ENCODE results near the gene NOP53. TPM values are rescaled to one million over a fixed set of nuclear protein-coding genes. Genes with fewer than 3 reads are reported as not detected.

NOP53 gene
- total and polyA plus RNA-seq, 7 experiments from 2014 or later: 316 to 1,143 (median 681) TPM

GRCh38 chr19:47794526-47794925, 49.2 kb downstream of the NOP53 start:
- no peak overlapping the region for H3K27ac Mint-ChIP-seq
- Histone ChIP-seq H3K4me3 (ENCODE audit: low read length) (no peak overlapping the region), H3K4me1 (ENCODE audit: control insufficient read depth in 2 of 2, insufficient read depth in 2 of 2, low read length in 2 of 2) (no peaks in the 10 kb centered on the region), H3K27me3 (ENCODE audit: control insufficient read depth in 2 of 2, insufficient read depth in 2 of 2, low read length in 2 of 2) (no peaks in the 10 kb centered on the region), H3K9me3 (ENCODE audit: control insufficient read depth in 2 of 3, low read length in 3 of 3) (no peaks in the 10 kb centered on the region), H3K27ac (ENCODE audit: low read depth, low read length) (no peak overlapping the region), H3K36me3 (ENCODE audit: control insufficient read depth in 2 of 3, insufficient read depth in 3 of 3, low read length in 3 of 3) (no peaks in the 10 kb centered on the region)
- H3K36me3 Mint-ChIP-seq: peaks cover 0 to 8% (median 0%) of the 10 kb centered on the region in 5 donors
- peaks cover 0 to 3% (median 0%) of the 10 kb centered on the region in 7 donors for H3K4me1 Mint-ChIP-seq
- POLR2A ChIA-PET: no interaction called here
- intact Hi-C loops (cut with micrococcal nuclease): no loop called here
- CTCF ChIA-PET: no interaction called here
- H3K27me3 Mint-ChIP-seq: peaks cover 0 to 10% (median 4%) of the 10 kb centered on the region in 5 donors
- DNase-seq: no peak
- ATAC-seq: no peak
- no peak overlapping the region for H3K4me3 Mint-ChIP-seq
- peaks cover 0 to 8% (median 0%) of the 10 kb centered on the region in 11 donors for H3K9me3 Mint-ChIP-seq

- Histone ChIP-seq H3K36me3 (ENCODE audit: control insufficient read depth in 2 of 3, insufficient read depth in 3 of 3, low read length in 3 of 3) (no peaks in the 10 kb centered on the region), H3K9me3 (ENCODE audit: control insufficient read depth in 2 of 3, low read length in 3 of 3) (no peaks in the 10 kb centered on the region), H3K27ac (ENCODE audit: low read depth, low read length) (no peak overlapping the region), H3K4me1 (ENCODE audit: control insufficient read depth in 2 of 2, insufficient read depth in 2 of 2, low read length in 2 of 2) (no peaks in the 10 kb centered on the region), H3K4me3 (ENCODE audit: low read length) (no peak overlapping the region), H3K27me3 (ENCODE audit: control insufficient read depth in 2 of 2, insufficient read depth in 2 of 2, low read length in 2 of 2) (no peaks in the 10 kb centered on the region)
- Mint-ChIP-seq H3K27me3 (peaks cover 0 to 10% (median 4%) of the 10 kb centered on the region in 5 donors), H3K4me3 (no peak overlapping the region), H3K9me3 (peaks cover 0 to 8% (median 0%) of the 10 kb centered on the region in 11 donors), H3K27ac (no peak overlapping the region), H3K36me3 (peaks cover 0 to 12% (median 4%) of the 10 kb centered on the region in 5 donors), H3K4me1 (no peaks in the 10 kb centered on the region)
- no peak for ATAC-seq
- intact Hi-C loops (cut with micrococcal nuclease): no loop called here
- POLR2A ChIA-PET: no interaction called here
- DNase-seq: no peak
- CTCF ChIA-PET: interaction anchor here (0.6 kb wide), 1 partner anchor 350 kb away, joined by 4 read pairs; no protein-coding TSS in a partner anchor
These were observed 51.4 kb downstream of the NOP53 start for GRCh38 chr19:47796785-47797184.

GRCh38 chr19:47797996-47798903, 52.9 kb downstream of the NOP53 start:
- H3K27ac ChIP-seq (ENCODE audit: low read depth, low read length): no peak overlapping the region
- Mint-ChIP-seq H3K27me3 (peaks cover 0 to 10% (median 4%) of the 10 kb centered on the region in 5 donors), H3K4me1 (no peaks in the 10 kb centered on the region), H3K36me3 (peaks cover 0 to 12% (median 4%) of the 10 kb centered on the region in 5 donors), H3K9me3 (peaks cover 0 to 6% (median 0%) of the 10 kb centered on the region in 11 donors), H3K27ac (no peak overlapping the region), H3K4me3 (no peak overlapping the region)
- ChIA-PET CTCF (interaction anchor here (0.6 kb wide), 1 partner anchor 575 kb away, joined by 3 read pairs; no protein-coding TSS in a partner anchor), POLR2A (no interaction called here)
- no peaks in the 10 kb centered on the region for H3K9me3 ChIP-seq (ENCODE audit: control insufficient read depth in 2 of 3, low read length in 3 of 3)
- intact Hi-C loops (cut with micrococcal nuclease): no loop called here
- DNase-seq (no peak), ATAC-seq (no peak)
- no peaks in the 10 kb centered on the region for H3K27me3 ChIP-seq (ENCODE audit: control insufficient read depth in 2 of 2, insufficient read depth in 2 of 2, low read length in 2 of 2)
- H3K36me3 ChIP-seq (ENCODE audit: control insufficient read depth in 2 of 3, insufficient read depth in 3 of 3, low read length in 3 of 3): no peaks in the 10 kb centered on the region
- no peaks in the 10 kb centered on the region for H3K4me1 ChIP-seq (ENCODE audit: control insufficient read depth in 2 of 2, insufficient read depth in 2 of 2, low read length in 2 of 2)
- no peak overlapping the region for H3K4me3 ChIP-seq (ENCODE audit: low read length)

GRCh38 chr19:47798904-47799266, 53.5 kb downstream of the NOP53 start:
- Histone ChIP-seq H3K27ac (ENCODE audit: low read depth, low read length) (no peak overlapping the region), H3K27me3 (ENCODE audit: control insufficient read depth in 2 of 2, insufficient read depth in 2 of 2, low read length in 2 of 2) (no peaks in the 10 kb centered on the region), H3K36me3 (ENCODE audit: control insufficient read depth in 2 of 3, insufficient read depth in 3 of 3, low read length in 3 of 3) (no peaks in the 10 kb centered on the region), H3K4me3 (ENCODE audit: low read length) (no peak overlapping the region), H3K9me3 (ENCODE audit: control insufficient read depth in 2 of 3, low read length in 3 of 3) (no peaks in the 10 kb centered on the region), H3K4me1 (ENCODE audit: control insufficient read depth in 2 of 2, insufficient read depth in 2 of 2, low read length in 2 of 2) (no peaks in the 10 kb centered on the region)
- H3K27ac Mint-ChIP-seq: no peak overlapping the region
- H3K9me3 Mint-ChIP-seq: peaks cover 0 to 6% (median 0%) of the 10 kb centered on the region in 11 donors
- ChIA-PET POLR2A (no interaction called here), CTCF (interaction anchor here (0.6 kb wide), 1 partner anchor 576 kb away, joined by 3 read pairs; no protein-coding TSS in a partner anchor)
- H3K4me3 Mint-ChIP-seq: no peak overlapping the region
- H3K27me3 Mint-ChIP-seq: peaks cover 0 to 10% (median 4%) of the 10 kb centered on the region in 5 donors
- peaks cover 0 to 12% (median 4%) of the 10 kb centered on the region in 5 donors for H3K36me3 Mint-ChIP-seq
- DNase-seq (no peak), ATAC-seq (no peak)
- H3K4me1 Mint-ChIP-seq: no peaks in the 10 kb centered on the region
- intact Hi-C loops (cut with micrococcal nuclease): no loop called here

GRCh38 chr19:47801270-47801669, 55.9 kb downstream of the NOP53 start:
- H3K4me1 Mint-ChIP-seq: no peaks in the 10 kb centered on the region
- ATAC-seq: no peak
- H3K4me3 ChIP-seq (ENCODE audit: low read length): no peak overlapping the region
- H3K4me3 Mint-ChIP-seq: no peak overlapping the region
- no peak overlapping the region for H3K27ac ChIP-seq (ENCODE audit: low read depth, low read length)
- peaks cover 0 to 10% (median 4%) of the 10 kb centered on the region in 5 donors for H3K27me3 Mint-ChIP-seq
- H3K27ac Mint-ChIP-seq: no peak overlapping the region
- H3K9me3 Mint-ChIP-seq: peaks cover 0 to 6% (median 0%) of the 10 kb centered on the region in 11 donors
- H3K36me3 ChIP-seq (ENCODE audit: control insufficient read depth in 2 of 3, insufficient read depth in 3 of 3, low read length in 3 of 3): no peaks in the 10 kb centered on the region
- intact Hi-C loops (cut with micrococcal nuclease): no loop called here
- ChIA-PET POLR2A (no interaction called here), CTCF (no interaction called here)
- H3K4me1 ChIP-seq (ENCODE audit: control insufficient read depth in 2 of 2, insufficient read depth in 2 of 2, low read length in 2 of 2): no peaks in the 10 kb centered on the region
- peaks cover 0 to 8% (median 4%) of the 10 kb centered on the region in 5 donors for H3K36me3 Mint-ChIP-seq
- H3K27me3 ChIP-seq (ENCODE audit: control insufficient read depth in 2 of 2, insufficient read depth in 2 of 2, low read length in 2 of 2): no peaks in the 10 kb centered on the region
- DNase-seq: no peak
- H3K9me3 ChIP-seq (ENCODE audit: control insufficient read depth in 2 of 3, low read length in 3 of 3): no peaks in the 10 kb centered on the region

GRCh38 chr19:47802521-47803043, 57.2 kb downstream of the NOP53 start:
- Histone ChIP-seq H3K4me1 (ENCODE audit: control insufficient read depth in 2 of 2, insufficient read depth in 2 of 2, low read length in 2 of 2) (no peaks in the 10 kb centered on the region), H3K4me3 (ENCODE audit: low read length) (no peak overlapping the region), H3K27ac (ENCODE audit: low read depth, low read length) (no peak overlapping the region), H3K36me3 (ENCODE audit: control insufficient read depth in 2 of 3, insufficient read depth in 3 of 3, low read length in 3 of 3) (no peaks in the 10 kb centered on the region), H3K27me3 (ENCODE audit: control insufficient read depth in 2 of 2, insufficient read depth in 2 of 2, low read length in 2 of 2) (no peaks in the 10 kb centered on the region), H3K9me3 (ENCODE audit: control insufficient read depth in 2 of 3, low read length in 3 of 3) (no peaks in the 10 kb centered on the region)
- CTCF ChIA-PET: no interaction called here
- peaks cover 0 to 8% (median 4%) of the 10 kb centered on the region in 5 donors for H3K36me3 Mint-ChIP-seq
- DNase-seq (no peak), ATAC-seq (no peak)
- H3K9me3 Mint-ChIP-seq: peaks cover 0 to 6% (median 0%) of the 10 kb centered on the region in 11 donors
- H3K27ac Mint-ChIP-seq: no peak overlapping the region
- H3K4me3 Mint-ChIP-seq: no peak overlapping the region
- H3K27me3 Mint-ChIP-seq: peaks cover 0 to 10% (median 4%) of the 10 kb centered on the region in 5 donors
- POLR2A ChIA-PET: no interaction called here
- no peaks in the 10 kb centered on the region for H3K4me1 Mint-ChIP-seq
- intact Hi-C loops (cut with micrococcal nuclease): no loop called here
